NCI-H345 (cell line): ENCODE measurements around the gene EPB41L2.
A peak's percentile ranks its signal among the peaks of the same experiment; 100 is the strongest.

ENCODE experiments used
- DNase-seq: peaks from one replicate; lab custom pipeline; 2025; lab: John Stamatoyannopoulos, UW

Gene EPB41L2

DNA sequence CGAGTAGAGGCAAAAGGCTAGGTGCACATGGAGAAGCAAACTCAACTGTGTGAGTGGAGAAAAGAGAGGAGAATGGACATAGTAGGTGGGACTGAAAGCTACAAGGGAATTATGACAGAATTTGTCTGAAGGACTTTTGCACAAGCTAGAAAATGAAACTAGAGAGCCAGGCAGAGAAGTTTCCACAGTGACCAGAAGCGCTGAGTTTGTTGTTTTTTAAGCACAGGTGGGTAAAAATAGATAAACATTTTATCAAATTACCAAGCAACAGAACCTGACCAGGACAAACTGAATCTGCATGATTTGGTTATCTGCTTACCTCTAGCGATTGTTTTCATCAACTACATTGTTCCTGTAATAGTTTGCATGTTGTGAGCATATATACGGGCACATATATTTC is 197.3 kb downstream of the EPB41L2 start:
- DNase-seq = no peak

- DNase-seq = no peak
Observed at GRCh38 chr6:130864344-130864743, 198.7 kb downstream of the EPB41L2 start.

DNA sequence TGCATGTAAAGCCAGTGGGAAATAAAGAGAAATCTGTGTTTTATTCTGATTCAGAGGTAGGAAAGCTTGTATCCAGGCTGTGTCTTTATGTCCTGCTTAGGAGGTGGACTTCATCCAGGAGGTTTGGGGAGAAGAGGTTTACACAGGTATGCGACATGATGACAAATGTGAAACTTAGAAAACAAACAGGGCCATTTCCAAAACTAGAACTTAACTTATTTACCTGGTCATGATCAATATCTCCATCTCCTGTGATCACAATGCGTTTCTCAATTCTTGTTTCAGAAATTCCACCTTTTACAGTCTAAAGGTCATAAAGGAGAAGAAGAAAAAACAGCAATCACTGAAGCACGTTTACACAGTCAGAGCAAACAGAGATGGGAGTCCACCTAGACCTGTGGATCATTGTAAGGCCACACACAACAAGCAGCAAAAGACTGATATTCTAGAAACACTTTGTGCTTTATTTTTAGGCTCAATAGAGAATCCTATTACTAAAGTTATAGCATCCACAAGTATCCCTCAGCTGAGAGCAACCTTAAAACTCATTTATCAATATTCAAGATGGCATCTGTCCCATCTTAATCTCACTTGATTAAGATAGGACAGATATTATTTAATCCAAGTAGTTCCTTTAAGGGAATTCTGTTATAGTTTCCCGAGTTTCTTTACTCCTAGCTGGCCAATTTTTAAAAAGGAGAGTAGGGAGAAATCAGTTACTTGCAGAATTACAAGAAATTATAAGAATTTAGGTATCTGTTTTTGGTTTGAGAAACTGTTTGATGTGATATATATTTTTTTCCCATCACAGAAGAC is 199.4 kb downstream of the EPB41L2 start:
- DNase-seq = no peak

GRCh38 chr6:130862370-130862769 is 200.7 kb downstream of the EPB41L2 start:
- DNase-seq = no peak

GRCh38 chr6:130859161-130859867 is 203.7 kb downstream of the EPB41L2 start:
- no peak for DNase-seq

DNA sequence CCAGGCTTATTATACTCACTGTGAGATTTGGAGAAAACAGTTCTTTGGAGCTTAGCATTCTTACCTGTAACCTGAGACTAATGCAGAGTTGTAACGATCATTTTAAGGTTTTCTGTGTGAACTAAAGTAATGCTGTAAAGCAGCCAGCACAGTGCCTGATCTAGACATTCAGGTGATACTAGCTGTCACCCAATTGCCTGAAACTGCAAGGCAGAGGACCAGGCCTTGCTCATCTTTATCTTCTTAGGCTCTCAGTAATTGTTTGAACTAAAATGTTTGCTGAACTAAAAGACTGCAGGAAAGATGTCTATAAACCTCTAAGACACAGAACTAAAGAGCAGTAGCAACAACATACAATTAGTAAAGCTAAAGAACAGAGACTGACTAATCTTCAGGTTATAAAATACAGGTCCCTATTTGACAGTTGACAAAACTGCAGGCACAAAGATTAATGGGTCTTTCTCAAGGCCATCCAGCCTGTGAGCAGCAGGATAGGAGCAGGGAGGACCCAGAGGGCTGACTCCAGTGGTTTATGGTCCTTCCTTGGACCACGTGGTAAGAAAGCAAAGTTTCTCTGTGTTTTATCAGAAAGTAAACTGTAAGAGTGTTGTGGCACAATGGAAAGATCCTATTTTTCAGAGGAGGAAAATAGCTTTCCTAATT is 204.4 kb downstream of the EPB41L2 start:
- DNase-seq = no peak

GRCh38 chr6:130858054-130858453 is 205.0 kb downstream of the EPB41L2 start:
- no peak for DNase-seq

DNA sequence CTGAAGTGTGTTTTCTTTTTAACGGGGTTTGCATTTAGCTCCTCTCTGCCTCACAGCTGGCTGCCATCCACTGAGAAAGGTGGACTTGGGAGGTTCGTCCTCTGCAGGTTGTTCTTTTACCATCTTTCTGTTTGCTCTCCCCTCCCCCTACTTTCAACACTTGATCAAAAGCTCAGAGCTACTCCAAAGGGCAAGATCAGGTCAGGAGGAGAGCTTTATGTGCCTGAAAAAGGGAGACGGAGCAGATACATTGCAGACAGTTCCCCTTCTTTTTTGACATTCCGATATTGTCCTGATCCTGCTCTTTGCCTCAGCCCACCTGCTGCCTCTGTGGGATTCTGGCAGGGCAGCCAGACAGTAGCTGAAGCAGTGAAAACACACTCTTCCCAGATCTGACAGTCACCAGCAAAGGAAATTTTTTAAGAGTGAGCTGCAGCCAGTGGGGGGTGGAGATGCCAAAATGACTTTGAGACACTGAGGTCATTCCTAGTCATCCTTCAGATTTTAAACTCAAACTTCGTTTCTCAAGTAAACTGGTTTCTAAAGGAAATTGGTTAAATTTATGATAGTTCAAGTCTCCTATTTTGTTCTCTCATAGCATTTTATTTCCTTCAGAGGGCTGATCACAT is 209.4 kb downstream of the EPB41L2 start:
- DNase-seq = no peak

DNA sequence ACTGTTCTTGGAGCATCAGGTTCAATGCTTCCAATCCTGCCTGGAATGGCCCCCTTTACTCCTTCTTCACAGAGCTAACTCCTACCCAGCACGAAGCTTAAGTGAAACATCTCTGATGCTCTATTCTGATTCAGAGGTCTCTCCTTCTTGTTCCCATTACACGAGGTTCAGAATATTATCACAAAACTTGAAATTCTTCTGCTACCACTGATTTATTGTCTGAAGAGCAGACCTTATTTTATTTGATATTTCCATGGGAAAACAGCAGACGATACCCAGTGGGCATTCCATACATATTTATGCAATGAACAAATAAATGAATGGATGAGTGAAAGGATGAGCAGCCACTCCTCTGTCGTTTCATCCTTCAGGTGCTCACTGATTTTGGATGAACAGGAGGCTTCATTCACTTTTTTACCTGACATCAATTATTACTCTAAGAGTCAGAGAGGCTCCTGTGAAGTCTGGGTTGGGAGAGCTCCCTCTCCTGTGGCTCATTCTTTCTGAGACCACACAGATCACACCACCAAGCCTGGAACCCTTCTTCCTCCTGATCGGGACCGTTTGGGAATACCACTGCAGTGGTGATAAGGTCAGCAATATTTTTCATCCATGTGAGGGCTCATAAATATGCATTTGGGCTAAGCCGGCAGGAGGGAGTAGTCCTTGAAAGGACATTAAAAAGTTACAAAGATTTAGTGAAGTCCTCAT is 210.0 kb downstream of the EPB41L2 start:
- no peak for DNase-seq

DNA sequence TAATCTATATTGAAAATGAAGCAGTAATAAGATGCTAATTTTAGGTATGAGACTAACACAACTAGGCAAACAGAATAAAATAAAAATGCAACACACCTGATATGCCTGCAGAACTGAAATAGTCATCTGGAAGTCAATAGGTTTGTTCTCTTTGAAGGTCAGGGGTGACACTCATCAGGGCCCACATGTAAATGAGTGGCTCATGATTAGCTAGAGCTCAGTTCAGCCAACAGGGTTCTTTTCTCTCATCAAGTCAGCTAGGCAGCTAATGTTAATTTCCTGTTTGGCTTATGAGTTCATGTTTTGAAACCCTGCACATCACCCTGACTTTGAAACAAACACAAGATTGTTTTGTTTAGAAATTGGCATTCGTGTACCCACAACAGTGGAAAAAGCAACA is 212.0 kb downstream of the EPB41L2 start:
- DNase-seq = no peak

- no peak for DNase-seq
Observed at GRCh38 chr6:130849594-130849993, 213.5 kb downstream of the EPB41L2 start.

DNA sequence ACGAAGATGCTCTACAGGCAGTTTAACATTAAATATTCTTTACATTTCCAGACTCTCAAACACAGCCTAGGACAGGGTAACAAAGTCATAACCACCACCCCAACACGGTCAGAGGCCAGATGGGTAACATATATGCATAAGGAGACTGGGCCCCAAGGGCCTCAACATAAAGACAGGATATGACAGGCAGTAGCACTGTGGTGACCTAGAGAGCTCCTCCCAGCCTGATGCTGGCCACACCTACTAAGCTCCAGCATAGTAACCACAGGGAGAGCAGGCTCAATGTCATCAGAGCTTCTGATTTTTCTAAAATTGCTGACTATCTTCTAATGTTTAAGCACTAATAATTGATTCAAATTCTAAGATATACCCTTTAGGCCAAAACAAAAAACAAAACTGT is 214.1 kb downstream of the EPB41L2 start:
- no peak for DNase-seq

DNA sequence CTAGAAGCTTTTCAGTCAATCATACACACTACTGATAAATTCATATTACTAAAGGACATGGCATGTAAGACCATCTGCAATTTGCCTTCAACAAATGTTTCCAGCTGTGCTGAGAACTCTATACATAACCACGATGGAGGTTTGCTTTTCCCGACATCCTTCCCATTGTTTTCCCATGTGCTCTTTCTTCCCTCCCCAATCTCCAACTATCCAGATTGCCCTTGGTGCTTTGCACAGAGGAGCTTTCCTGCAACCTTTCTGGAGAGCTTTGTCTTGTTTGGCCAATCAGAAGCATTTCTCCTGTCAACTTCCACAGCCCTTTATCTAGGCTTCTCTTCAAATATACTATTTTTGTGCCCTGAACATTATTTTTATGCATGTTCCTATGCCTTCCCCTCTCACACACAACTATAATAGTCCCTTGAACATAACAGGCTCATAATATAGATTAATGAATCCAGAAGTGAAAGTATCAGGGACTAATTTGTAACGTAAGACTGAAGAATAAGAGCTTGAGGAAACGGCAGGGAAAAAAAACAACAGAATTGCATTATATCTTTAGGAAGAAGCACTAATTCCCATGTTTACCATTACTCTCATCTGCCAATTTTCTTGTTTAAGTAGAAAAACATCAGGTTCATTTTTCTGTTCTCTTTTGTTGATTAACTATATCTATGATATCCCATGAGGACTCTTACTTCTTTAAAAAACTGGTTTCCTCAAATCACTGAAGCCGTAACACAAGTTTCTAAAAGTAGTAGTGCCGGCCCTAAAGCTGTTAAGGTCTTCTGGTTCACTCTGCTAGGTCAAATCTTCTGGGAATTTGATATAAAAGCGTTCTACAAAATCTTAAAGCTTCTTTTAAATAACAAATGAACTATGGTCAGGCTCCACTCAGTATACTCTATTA is 215.8 kb downstream of the EPB41L2 start:
- DNase-seq = no peak

GRCh38 chr6:130846501-130846900 is 216.5 kb downstream of the EPB41L2 start:
- no peak for DNase-seq

DNA sequence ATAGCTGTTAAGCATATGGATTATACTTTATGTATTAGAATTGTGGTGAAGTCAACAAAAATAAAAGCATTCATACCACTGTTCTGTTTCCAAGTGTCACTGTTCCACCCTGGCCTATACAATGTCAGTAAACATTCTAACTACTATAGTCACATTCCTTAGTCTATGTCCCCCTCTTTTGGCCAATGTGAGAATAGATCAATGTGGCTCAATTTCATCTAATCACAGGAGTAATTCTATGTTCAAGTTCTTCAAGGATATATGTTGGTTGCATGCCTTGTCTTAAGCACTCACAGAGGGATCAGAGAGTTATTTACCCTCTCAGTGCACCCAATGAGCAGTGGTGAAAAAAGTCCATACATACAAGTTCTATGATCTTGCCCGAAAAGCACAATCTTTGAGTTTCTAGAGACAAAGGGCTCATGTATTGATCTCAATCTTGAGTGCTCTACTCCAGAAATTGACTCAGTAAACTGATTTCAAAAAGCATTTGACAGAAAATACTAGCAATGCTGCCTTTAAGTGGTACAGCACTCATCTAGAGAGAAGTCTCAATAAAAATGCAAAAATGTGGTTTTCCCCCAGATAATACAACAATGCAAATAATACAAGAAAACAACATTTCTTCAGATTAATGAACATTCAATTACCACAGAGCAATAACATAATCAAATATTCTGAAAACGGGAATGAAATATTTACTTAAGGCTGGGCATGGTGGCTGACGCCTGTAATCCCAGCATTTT is 219.3 kb downstream of the EPB41L2 start:
- peak; percentile 10 for DNase-seq

GRCh38 chr6:130841128-130841728 is 221.8 kb downstream of the EPB41L2 start:
- no peak for DNase-seq

DNA sequence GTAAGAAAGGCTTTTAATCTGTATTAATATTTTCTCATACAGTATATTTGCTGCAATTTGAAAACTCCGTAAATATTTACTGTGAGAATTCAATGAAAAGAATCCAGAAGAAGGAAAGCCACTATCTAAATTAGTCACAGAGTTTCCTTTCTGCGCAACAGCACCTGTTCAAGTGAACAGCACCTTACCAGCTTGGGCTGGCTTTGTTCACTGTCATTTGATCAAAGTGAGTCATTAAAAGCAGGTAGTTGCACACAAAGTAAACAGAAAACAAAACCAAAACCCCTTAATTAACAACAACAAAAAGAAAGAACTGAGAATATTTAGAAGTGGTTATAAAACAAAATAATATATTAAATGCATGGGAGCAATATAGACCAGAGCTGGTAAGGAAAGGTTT is 223.0 kb downstream of the EPB41L2 start:
- no peak for DNase-seq

- DNase-seq = no peak
Observed at GRCh38 chr6:130839379-130839778, 223.7 kb downstream of the EPB41L2 start.

- no peak for DNase-seq
Observed at GRCh38 chr6:130838951-130839350, 224.1 kb downstream of the EPB41L2 start.
